ENCODE data around the gene NR6A1.

GRCh38 chr9:124594225-124594624, 176.9 kb downstream of the NR6A1 start:
- TF ChIP-seq CTCF (IDR thresholded peaks at IDR 0.05; ENCODE audit: insufficient read depth, low read length, poor library complexity, severe bottlenecking) (no peak), EZH2phosphoT487 (conservative IDR thresholded peaks at IDR 0.05; ENCODE audit: low read length) (no peak)
